Activated B cell treated with CpG ODN at 0.5 μM for 24 hours (primary cell): ENCODE results near the gene LAMA5. TPM values are rescaled to one million over a fixed set of nuclear protein-coding genes. Genes with fewer than 3 reads are reported as not detected.

Source experiments
- ATAC-seq: fragments of 200-7000 bp; cut with Tn5 transposase; one replicate; pipeline ENCODE4 v1.10.0; 2021; ENCODE audit warnings: low read depth, mild to moderate bottlenecking, moderate library complexity
- CTCF ChIA-PET: fragments of 350-600 bp; sonication (Branson Sonifier 250); formaldehyde crosslinking; loops from one replicate; lab custom pipeline; 2021; ENCODE audit warnings: antibody characterized with exemption; lab: Charles Lee
- POLR2A ChIA-PET: fragments of 350-600 bp; sonication (Branson Sonifier 250); formaldehyde crosslinking; loops from one replicate; lab custom pipeline; 2021; ENCODE audit warnings: antibody characterized with exemption; lab: Charles Lee
- DNase-seq: peaks from one replicate; pipeline ENCODE4 v3.0.0; 2022
- H3K27ac Mint-ChIP-seq: one replicate; pipeline ENCODE4 v1.8.0; 2020; ENCODE audit warnings: mixed read lengths
- H3K27me3 Mint-ChIP-seq: one replicate; pipeline ENCODE4 v1.8.0; 2021; ENCODE audit warnings: mixed read lengths
- H3K36me3 Mint-ChIP-seq: one replicate; pipeline ENCODE4 v1.8.0; 2021; ENCODE audit warnings: low read depth, mixed read lengths
- H3K4me1 Mint-ChIP-seq: one replicate; pipeline ENCODE4 v1.8.0; 2021; ENCODE audit warnings: mixed read lengths
- H3K4me3 Mint-ChIP-seq: one replicate; pipeline ENCODE4 v1.8.0; 2020; ENCODE audit warnings: mild to moderate bottlenecking, mixed read lengths
- H3K9me3 Mint-ChIP-seq: one replicate; pipeline ENCODE4 v1.8.0; 2020; ENCODE audit warnings: mixed read lengths
- CTCF ChIP-seq: fragments of 200-600 bp; IDR thresholded peaks from one replicate; pipeline ENCODE4 v1.8.0; 2022; ENCODE audit warnings: antibody characterized with exemption, mild to moderate bottlenecking
- intact Hi-C: fragments of 100-400 bp; cut with micrococcal nuclease; formaldehyde crosslinking; loops from one replicate; pipeline ENCODE4 v1.15.1; 2024
- total RNA-seq: library from RNA; stranded (reverse); gene quantifications from 2 replicates; pipeline ENCODE4 v1.2.3, GENCODE V29; 2022

The LAMA5 gene
- total RNA-seq, 1 donor from 2014 or later = 24.8 TPM

- ChIA-PET POLR2A (no interaction called here), CTCF (no interaction called here)
- H3K4me3 Mint-ChIP-seq = no peak overlapping the region
- H3K4me1 Mint-ChIP-seq = peaks cover 27% of the 10 kb centered on the region
- no peaks in the 10 kb centered on the region for H3K27me3 Mint-ChIP-seq
- ATAC-seq (no peak), DNase-seq (no peak)
- TF ChIP-seq CTCF = no peak
- H3K9me3 Mint-ChIP-seq = no peaks in the 10 kb centered on the region
- no peak overlapping the region for H3K27ac Mint-ChIP-seq
- intact Hi-C loops = no loop called here
- H3K36me3 Mint-ChIP-seq = peaks cover 64% of the 10 kb centered on the region
These were observed 78.0 kb downstream of the LAMA5 start for GRCh38 chr20:62289131-62289530.

GRCh38 chr20:62288535-62289105 lies 78.5 kb downstream of the LAMA5 start:
- H3K9me3 Mint-ChIP-seq = no peaks in the 10 kb centered on the region
- CTCF ChIA-PET = no interaction called here
- DNase-seq (no peak), ATAC-seq (no peak)
- intact Hi-C loops = no loop called here
- H3K27me3 Mint-ChIP-seq = no peaks in the 10 kb centered on the region
- no peak overlapping the region for H3K27ac Mint-ChIP-seq
- H3K4me1 Mint-ChIP-seq = peaks cover 22% of the 10 kb centered on the region
- POLR2A ChIA-PET = no interaction called here
- peaks cover 64% of the 10 kb centered on the region for H3K36me3 Mint-ChIP-seq
- no peak for TF ChIP-seq CTCF
- H3K4me3 Mint-ChIP-seq = no peak overlapping the region

GRCh38 chr20:62287759-62288534 lies 79.2 kb downstream of the LAMA5 start:
- Mint-ChIP-seq H3K4me3 (no peak overlapping the region), H3K4me1 (peaks cover 15% of the 10 kb centered on the region), H3K27me3 (no peaks in the 10 kb centered on the region), H3K36me3 (peaks cover 67% of the 10 kb centered on the region), H3K27ac (no peak overlapping the region), H3K9me3 (no peaks in the 10 kb centered on the region)
- ChIA-PET POLR2A (no interaction called here), CTCF (no interaction called here)
- ATAC-seq (no peak), DNase-seq (no peak)
- TF ChIP-seq CTCF = no peak
- intact Hi-C loops = no loop called here

- H3K4me3 Mint-ChIP-seq = no peak overlapping the region
- ChIA-PET POLR2A (no interaction called here), CTCF (no interaction called here)
- ATAC-seq (no peak), DNase-seq (no peak)
- H3K36me3 Mint-ChIP-seq = peaks cover 69% of the 10 kb centered on the region
- H3K9me3 Mint-ChIP-seq = no peaks in the 10 kb centered on the region
- H3K27me3 Mint-ChIP-seq = no peaks in the 10 kb centered on the region
- TF ChIP-seq CTCF = no peak
- no peak overlapping the region for H3K27ac Mint-ChIP-seq
- intact Hi-C loops = no loop called here
- H3K4me1 Mint-ChIP-seq = peaks cover 9% of the 10 kb centered on the region
These were observed 80.0 kb downstream of the LAMA5 start for GRCh38 chr20:62287129-62287528.

- ChIA-PET POLR2A (no interaction called here), CTCF (no interaction called here)
- no peak for TF ChIP-seq CTCF
- Mint-ChIP-seq H3K9me3 (no peaks in the 10 kb centered on the region), H3K36me3 (peaks cover 72% of the 10 kb centered on the region), H3K27me3 (no peaks in the 10 kb centered on the region), H3K27ac (no peak overlapping the region), H3K4me1 (peaks cover 5% of the 10 kb centered on the region), H3K4me3 (no peak overlapping the region)
- DNase-seq = no peak
- no peak for ATAC-seq
- intact Hi-C loops = no loop called here
These were observed 80.5 kb downstream of the LAMA5 start for GRCh38 chr20:62286493-62287064.
